K562 treated with DMSO at 1 percent for 12 hours (cell line): ENCODE measurements around the gene ACOT2. TPM values are rescaled to one million over a fixed set of nuclear protein-coding genes. Genes with fewer than 3 reads are reported as not detected.

Experiments
- total RNA-seq: library from RNA; unstranded; fragments of 300-600 nt; gene quantifications from 2 replicates; pipeline ENCODE4 v1.2.3, GENCODE V29; 2022; ENCODE audit not compliant: insufficient read depth

Gene ACOT2, protein sequence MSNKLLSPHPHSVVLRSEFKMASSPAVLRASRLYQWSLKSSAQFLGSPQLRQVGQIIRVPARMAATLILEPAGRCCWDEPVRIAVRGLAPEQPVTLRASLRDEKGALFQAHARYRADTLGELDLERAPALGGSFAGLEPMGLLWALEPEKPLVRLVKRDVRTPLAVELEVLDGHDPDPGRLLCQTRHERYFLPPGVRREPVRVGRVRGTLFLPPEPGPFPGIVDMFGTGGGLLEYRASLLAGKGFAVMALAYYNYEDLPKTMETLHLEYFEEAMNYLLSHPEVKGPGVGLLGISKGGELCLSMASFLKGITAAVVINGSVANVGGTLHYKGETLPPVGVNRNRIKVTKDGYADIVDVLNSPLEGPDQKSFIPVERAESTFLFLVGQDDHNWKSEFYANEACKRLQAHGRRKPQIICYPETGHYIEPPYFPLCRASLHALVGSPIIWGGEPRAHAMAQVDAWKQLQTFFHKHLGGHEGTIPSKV
- total RNA-seq: 0.89 TPM in 1 of 2 replicates, not detected in the other

DNA sequence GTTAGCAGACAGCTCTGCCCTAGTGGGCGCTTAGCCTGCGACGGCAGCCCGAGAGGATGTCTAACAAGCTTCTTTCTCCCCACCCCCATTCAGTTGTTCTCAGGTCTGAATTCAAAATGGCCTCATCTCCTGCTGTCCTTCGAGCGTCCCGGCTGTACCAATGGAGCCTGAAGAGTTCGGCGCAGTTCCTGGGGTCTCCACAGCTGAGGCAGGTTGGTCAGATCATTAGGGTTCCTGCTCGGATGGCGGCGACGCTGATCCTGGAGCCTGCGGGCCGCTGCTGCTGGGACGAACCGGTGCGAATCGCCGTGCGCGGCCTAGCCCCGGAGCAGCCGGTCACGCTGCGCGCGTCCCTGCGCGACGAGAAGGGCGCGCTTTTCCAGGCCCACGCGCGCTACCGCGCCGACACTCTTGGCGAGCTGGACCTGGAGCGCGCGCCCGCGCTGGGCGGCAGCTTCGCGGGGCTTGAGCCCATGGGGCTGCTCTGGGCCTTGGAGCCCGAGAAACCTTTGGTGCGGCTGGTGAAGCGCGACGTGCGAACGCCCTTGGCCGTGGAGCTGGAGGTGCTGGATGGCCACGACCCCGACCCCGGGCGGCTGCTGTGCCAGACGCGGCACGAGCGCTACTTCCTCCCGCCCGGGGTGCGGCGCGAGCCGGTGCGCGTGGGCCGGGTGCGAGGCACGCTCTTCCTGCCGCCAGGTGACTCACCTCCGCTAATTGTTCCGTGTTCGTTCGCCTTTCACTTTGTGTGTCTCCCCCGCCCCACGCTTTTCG, at the start of gene ACOT2:
Gene ACOT2, plus strand, starts transcription at position 29 of the 774 bp plus-strand sequence. Its CDS starts 28 bp downstream, at position 57.

DNA sequence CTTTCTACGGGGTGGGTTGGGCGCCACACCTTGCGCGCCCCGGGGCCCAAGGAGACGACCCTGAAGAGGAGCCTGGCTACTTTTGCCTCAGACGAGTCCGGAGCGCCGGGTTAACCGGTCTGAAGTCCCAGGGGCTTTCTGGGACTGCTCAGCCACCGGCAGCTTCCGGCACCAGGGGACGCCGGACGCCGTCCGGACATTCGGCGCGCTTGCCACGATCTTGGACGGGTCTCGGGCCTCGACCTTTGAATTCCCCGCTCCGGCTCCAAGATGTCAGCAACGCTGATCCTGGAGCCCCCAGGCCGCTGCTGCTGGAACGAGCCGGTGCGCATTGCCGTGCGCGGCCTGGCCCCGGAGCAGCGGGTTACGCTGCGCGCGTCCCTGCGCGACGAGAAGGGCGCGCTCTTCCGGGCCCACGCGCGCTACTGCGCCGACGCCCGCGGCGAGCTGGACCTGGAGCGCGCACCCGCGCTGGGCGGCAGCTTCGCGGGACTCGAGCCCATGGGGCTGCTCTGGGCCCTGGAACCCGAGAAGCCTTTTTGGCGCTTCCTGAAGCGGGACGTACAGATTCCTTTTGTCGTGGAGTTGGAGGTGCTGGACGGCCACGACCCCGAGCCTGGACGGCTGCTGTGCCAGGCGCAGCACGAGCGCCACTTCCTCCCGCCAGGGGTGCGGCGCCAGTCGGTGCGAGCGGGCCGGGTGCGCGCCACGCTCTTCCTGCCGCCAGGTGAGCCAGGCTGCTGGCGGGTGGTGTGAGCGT, 22.9 kb downstream of the ACOT2 start, which contains the start of gene ACOT4:
Gene ACOT4, plus strand, starts transcription at position 184 of the 760 bp plus-strand sequence. Its CDS starts 87 bp downstream, at position 271.

GRCh38 chr14:73612339-73613045, 43.5 kb downstream of the ACOT2 start, which contains the start of gene ACOT6:
Gene ACOT6 (plus strand): TSS chr14:73612517. CDS start chr14:73612572, 55 bp downstream.

Other genes starting within 250 kb of the ACOT2 start
- 13.3 and 33.6 TPM in 2 replicates for gene NUMB, start 110.7 kb upstream of the ACOT2 start, total RNA-seq
- 7.0 and 9.6 TPM in 2 replicates for gene RIOX1, start 78.3 kb upstream of the ACOT2 start, total RNA-seq
- not detected in 2 replicates for gene ACOT1, start 32.1 kb upstream of the ACOT2 start, total RNA-seq
- not detected in 2 replicates for gene HEATR4, start 10.3 kb upstream of the ACOT2 start, total RNA-seq
- gene ACOT4, start 22.7 kb downstream of the ACOT2 start, total RNA-seq: not detected in 2 replicates
- gene ACOT6, start 43.3 kb downstream of the ACOT2 start, total RNA-seq: not detected in 2 replicates
- 0.60 and 4.4 TPM in 2 replicates for gene DNAL1, start 75.8 kb downstream of the ACOT2 start, total RNA-seq
- gene PNMA1, start 145.2 kb downstream of the ACOT2 start, total RNA-seq: 21.1 and 38.1 TPM in 2 replicates